ENCODE results near the gene STK36. TPM values are rescaled to one million over a fixed set of nuclear protein-coding genes. Genes with fewer than 3 reads are reported as not detected.

STK36 gene
- total RNA-seq, 1 experiment from 2014 or later: 48.6 TPM

DNA sequence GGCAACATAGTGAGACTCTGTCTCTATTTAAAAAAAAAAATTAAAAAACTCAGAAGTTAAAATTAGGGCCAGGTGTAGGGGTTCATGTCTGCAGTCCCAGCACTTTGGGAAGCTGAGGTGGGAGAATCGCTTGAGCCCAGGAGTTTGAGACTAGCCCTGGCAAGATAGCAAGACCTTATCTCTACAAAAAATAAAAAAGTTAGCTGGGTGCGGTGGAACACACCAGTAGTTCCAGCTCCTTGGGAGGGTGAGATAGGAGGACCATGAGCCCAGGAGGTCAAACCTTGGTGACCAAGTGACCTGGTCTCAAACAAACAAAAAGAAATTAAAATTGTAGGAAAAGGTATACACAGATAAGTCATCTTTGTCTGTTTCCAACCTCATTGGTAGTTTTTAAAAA, 50.0 kb downstream of the STK36 start:
- ChIA-PET POLR2A (no interaction called here), CTCF (no interaction called here)
- DNase-seq (ENCODE audit: low read depth, low spot score): no peak
- no peak overlapping the region for H3K27ac ChIP-seq (ENCODE audit: low read length)
- no peaks in the 10 kb centered on the region for H3K36me3 ChIP-seq (ENCODE audit: control insufficient read depth, insufficient read depth, low read length)
- no TSS peak for BruUV-seq (replicated peaks)
- no peak overlapping the region for H3K4me3 ChIP-seq (ENCODE audit: low read depth in 2 of 2, low read length in 2 of 2)
- no peak for TF ChIP-seq TCF7L2 (IDR thresholded peaks at IDR 0.05; ENCODE audit: low read depth, low read length)
- no peak for TF ChIP-seq POLR2AphosphoS5 (IDR thresholded peaks at IDR 0.05; ENCODE audit: low read depth, low read length)
- no peak for TF ChIP-seq CTCF (IDR thresholded peaks at IDR 0.05)
- no peak for TF ChIP-seq REST (IDR thresholded peaks at IDR 0.05; ENCODE audit: insufficient read depth in 1 of 2, low read depth in 2 of 2, low read length in 1 of 2)
- TF ChIP-seq SIN3A (IDR thresholded peaks at IDR 0.05; ENCODE audit: borderline replicate concordance, insufficient read depth, low read depth, low read length): no peak
- intact Hi-C loops (cut with micrococcal nuclease; ENCODE audit: unreplicated experiment): no loop called here
- ATAC-seq: no peak
- H3K9me3 ChIP-seq (ENCODE audit: control insufficient read depth, insufficient read depth, low read depth, low read length): no peaks in the 10 kb centered on the region; the same call in 1 of the 2 replicates
- peaks cover 25% of the 10 kb centered on the region for H3K4me1 ChIP-seq (ENCODE audit: control insufficient read depth, insufficient read depth, low read length)
- no peaks in the 10 kb centered on the region for H3K27me3 ChIP-seq (ENCODE audit: control insufficient read depth, insufficient read depth, low read length)
- in situ Hi-C loops (cut with HindIII; ENCODE audit: low pct_unique_long_range_greater_than_20kb, low sequenced_read_pairs): no loop called here

DNA sequence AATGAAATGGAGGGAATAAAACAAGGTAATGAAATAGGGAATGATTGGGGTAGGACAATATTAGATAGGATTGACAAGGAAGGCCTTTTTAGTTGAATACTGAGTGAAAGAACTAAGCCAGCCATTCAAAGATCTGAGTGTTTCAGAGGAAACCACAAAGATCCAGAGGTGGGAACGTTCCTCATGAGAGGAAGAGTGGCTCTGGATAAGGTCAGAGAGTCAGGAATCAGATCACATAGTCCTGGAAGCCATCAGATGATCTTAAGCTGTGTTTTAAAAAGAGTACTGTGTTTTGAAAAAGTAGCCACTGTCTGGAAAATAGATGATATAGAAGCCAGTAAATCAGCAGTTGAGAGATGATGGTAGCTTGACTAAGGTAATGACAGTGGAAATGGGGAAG, 50.5 kb downstream of the STK36 start:
- POLR2A ChIA-PET: no interaction called here

More for the DNA sequence above, 50.5 kb downstream of the STK36 start:
- peaks cover 20% of the 10 kb centered on the region for H3K4me1 ChIP-seq (ENCODE audit: control insufficient read depth, insufficient read depth, low read length)
- intact Hi-C loops (cut with micrococcal nuclease; ENCODE audit: unreplicated experiment): no loop called here
- BruUV-seq (replicated peaks): no TSS peak
- in situ Hi-C loops (cut with HindIII; ENCODE audit: low pct_unique_long_range_greater_than_20kb, low sequenced_read_pairs): no loop called here
- ATAC-seq: no peak
- CTCF ChIA-PET: no interaction called here
- H3K4me3 ChIP-seq (ENCODE audit: low read depth in 2 of 2, low read length in 2 of 2): no peak overlapping the region
- no peaks in the 10 kb centered on the region for H3K36me3 ChIP-seq (ENCODE audit: control insufficient read depth, insufficient read depth, low read length)
- DNase-seq (ENCODE audit: low read depth, low spot score): no peak
- H3K27me3 ChIP-seq (ENCODE audit: control insufficient read depth, insufficient read depth, low read length): no peaks in the 10 kb centered on the region
- no peaks in the 10 kb centered on the region; the same call in 1 of the 2 replicates for H3K9me3 ChIP-seq (ENCODE audit: control insufficient read depth, insufficient read depth, low read depth, low read length)
- TF ChIP-seq REST (IDR thresholded peaks at IDR 0.05; ENCODE audit: insufficient read depth in 1 of 2, low read depth in 2 of 2, low read length in 1 of 2): no peak
- no peak for TF ChIP-seq POLR2AphosphoS5 (IDR thresholded peaks at IDR 0.05; ENCODE audit: low read depth, low read length)
- TF ChIP-seq CTCF (IDR thresholded peaks at IDR 0.05): no peak
- no peak for TF ChIP-seq TCF7L2 (IDR thresholded peaks at IDR 0.05; ENCODE audit: low read depth, low read length)
- TF ChIP-seq SIN3A (IDR thresholded peaks at IDR 0.05; ENCODE audit: borderline replicate concordance, insufficient read depth, low read depth, low read length): no peak
- H3K27ac ChIP-seq (ENCODE audit: low read length): no peak overlapping the region
